ENCODE results near the gene SSR1.

Gene SSR1

GRCh38 chr6:7311176-7311575, 1.8 kb downstream of the SSR1 start:
- H3K27ac ChIP-seq: no peak overlapping the region
- H3K4me3 ChIP-seq (ENCODE audit: low read depth, low read length): no peak overlapping the region
- no peak for TF ChIP-seq CTCF (IDR thresholded peaks at IDR 0.05)
- no peak overlapping the region for H3K4me2 ChIP-seq (ENCODE audit: low read length)
- H3K36me3 ChIP-seq (ENCODE audit: control insufficient read depth, insufficient read depth, low read length): no peaks in the 10 kb centered on the region
- H2AFZ ChIP-seq: no peak overlapping the region
- H3K79me2 ChIP-seq: peaks cover 15% of the 10 kb centered on the region
- no peaks in the 10 kb centered on the region for H3K9me3 ChIP-seq (ENCODE audit: control insufficient read depth, low read length)
- H3K9ac ChIP-seq: no peak overlapping the region
- no peaks in the 10 kb centered on the region for H3K27me3 ChIP-seq (ENCODE audit: control insufficient read depth, insufficient read depth, low read length)
- H3K4me1 ChIP-seq: no peaks in the 10 kb centered on the region

- no peak overlapping the region for H3K4me2 ChIP-seq (ENCODE audit: low read length)
- no peak overlapping the region for H3K4me3 ChIP-seq (ENCODE audit: low read depth, low read length)
- no peak for TF ChIP-seq CTCF (IDR thresholded peaks at IDR 0.05)
- H3K27ac ChIP-seq: no peak overlapping the region
- no peak overlapping the region for H2AFZ ChIP-seq
- no peaks in the 10 kb centered on the region for H3K9me3 ChIP-seq (ENCODE audit: control insufficient read depth, low read length)
- no peak overlapping the region for H3K9ac ChIP-seq
- no peaks in the 10 kb centered on the region for H3K4me1 ChIP-seq
- no peaks in the 10 kb centered on the region for H3K27me3 ChIP-seq (ENCODE audit: control insufficient read depth, insufficient read depth, low read length)
- H3K79me2 ChIP-seq: peaks cover 15% of the 10 kb centered on the region
- H3K36me3 ChIP-seq (ENCODE audit: control insufficient read depth, insufficient read depth, low read length): no peaks in the 10 kb centered on the region
Measured at GRCh38 chr6:7309050-7309449, 3.9 kb downstream of the SSR1 start.

GRCh38 chr6:7307533-7307932, 5.5 kb downstream of the SSR1 start:
- Histone ChIP-seq H3K27ac (no peak overlapping the region), H3K9me3 (ENCODE audit: control insufficient read depth, low read length) (no peaks in the 10 kb centered on the region), H3K79me2 (peaks cover 15% of the 10 kb centered on the region), H3K4me3 (ENCODE audit: low read depth, low read length) (no peak overlapping the region), H3K4me2 (ENCODE audit: low read length) (no peak overlapping the region), H3K27me3 (ENCODE audit: control insufficient read depth, insufficient read depth, low read length) (no peaks in the 10 kb centered on the region), H3K9ac (no peak overlapping the region), H2AFZ (no peak overlapping the region), H3K36me3 (ENCODE audit: control insufficient read depth, insufficient read depth, low read length) (no peaks in the 10 kb centered on the region), H3K4me1 (no peaks in the 10 kb centered on the region)
- no peak for TF ChIP-seq CTCF (IDR thresholded peaks at IDR 0.05)

GRCh38 chr6:7304821-7305220, 8.2 kb downstream of the SSR1 start:
- Histone ChIP-seq H3K9me3 (ENCODE audit: control insufficient read depth, low read length) (no peaks in the 10 kb centered on the region), H3K79me2 (peaks cover 15% of the 10 kb centered on the region), H3K4me3 (ENCODE audit: low read depth, low read length) (no peak overlapping the region), H3K36me3 (ENCODE audit: control insufficient read depth, insufficient read depth, low read length) (no peaks in the 10 kb centered on the region), H3K27ac (no peak overlapping the region), H2AFZ (no peak overlapping the region), H3K9ac (no peak overlapping the region), H3K27me3 (ENCODE audit: control insufficient read depth, insufficient read depth, low read length) (no peaks in the 10 kb centered on the region), H3K4me2 (ENCODE audit: low read length) (no peak overlapping the region), H3K4me1 (peaks cover 4% of the 10 kb centered on the region)
- no peak for TF ChIP-seq CTCF (IDR thresholded peaks at IDR 0.05)

- peaks cover 4% of the 10 kb centered on the region for H3K79me2 ChIP-seq
- no peaks in the 10 kb centered on the region for H3K36me3 ChIP-seq (ENCODE audit: control insufficient read depth, insufficient read depth, low read length)
- no peak overlapping the region for H3K27ac ChIP-seq
- H3K4me3 ChIP-seq (ENCODE audit: low read depth, low read length): no peak overlapping the region
- H2AFZ ChIP-seq: no peak overlapping the region
- H3K4me2 ChIP-seq (ENCODE audit: low read length): no peak overlapping the region
- peaks cover 4% of the 10 kb centered on the region for H3K4me1 ChIP-seq
- no peaks in the 10 kb centered on the region for H3K9me3 ChIP-seq (ENCODE audit: control insufficient read depth, low read length)
- no peak overlapping the region for H3K9ac ChIP-seq
- TF ChIP-seq CTCF (IDR thresholded peaks at IDR 0.05): no peak
- no peaks in the 10 kb centered on the region for H3K27me3 ChIP-seq (ENCODE audit: control insufficient read depth, insufficient read depth, low read length)
Measured at GRCh38 chr6:7301702-7302101, 11.3 kb downstream of the SSR1 start.

All from parathyroid adenoma (tissue), 2 donors.